Activated CD4-positive, alpha-beta T cell treated with anti-CD3 and anti-CD28 coated beads, Interleukin-2, amount 50 U/mL, for 16 hours (primary cell): Measurements from ENCODE around the gene SEC16B.
A peak's percentile ranks its signal among the peaks of the same experiment; 100 is the strongest.

Experiments
- DNase-seq: peaks from one replicate; pipeline ENCODE4 v3.0.0-alpha.2; 2020

The SEC16B gene

GRCh38 chr1:177978530-177978929 is 8.7 kb upstream of the SEC16B start:
- no peak for DNase-seq

- no peak for DNase-seq
These were observed 7.3 kb upstream of the SEC16B start for GRCh38 chr1:177977141-177977540.

DNA sequence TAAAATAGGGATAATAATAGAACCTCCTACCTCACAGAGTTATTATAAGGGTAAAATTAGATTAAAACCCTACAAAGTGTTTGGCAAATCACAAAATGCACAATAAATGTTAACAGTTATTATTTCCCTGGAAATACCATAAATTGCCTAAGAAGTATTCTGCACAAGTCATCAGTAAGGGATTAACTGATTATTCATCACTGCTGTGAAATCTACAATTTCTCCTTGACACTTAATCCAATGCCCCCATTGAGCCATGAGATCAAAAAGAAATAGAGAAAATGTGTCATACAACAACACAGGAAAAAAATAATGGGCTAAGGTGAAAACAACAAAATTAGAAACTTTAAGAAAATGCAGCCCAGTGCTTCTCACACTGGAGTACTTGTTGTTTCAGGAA is 6.7 kb upstream of the SEC16B start:
- no peak for DNase-seq

DNA sequence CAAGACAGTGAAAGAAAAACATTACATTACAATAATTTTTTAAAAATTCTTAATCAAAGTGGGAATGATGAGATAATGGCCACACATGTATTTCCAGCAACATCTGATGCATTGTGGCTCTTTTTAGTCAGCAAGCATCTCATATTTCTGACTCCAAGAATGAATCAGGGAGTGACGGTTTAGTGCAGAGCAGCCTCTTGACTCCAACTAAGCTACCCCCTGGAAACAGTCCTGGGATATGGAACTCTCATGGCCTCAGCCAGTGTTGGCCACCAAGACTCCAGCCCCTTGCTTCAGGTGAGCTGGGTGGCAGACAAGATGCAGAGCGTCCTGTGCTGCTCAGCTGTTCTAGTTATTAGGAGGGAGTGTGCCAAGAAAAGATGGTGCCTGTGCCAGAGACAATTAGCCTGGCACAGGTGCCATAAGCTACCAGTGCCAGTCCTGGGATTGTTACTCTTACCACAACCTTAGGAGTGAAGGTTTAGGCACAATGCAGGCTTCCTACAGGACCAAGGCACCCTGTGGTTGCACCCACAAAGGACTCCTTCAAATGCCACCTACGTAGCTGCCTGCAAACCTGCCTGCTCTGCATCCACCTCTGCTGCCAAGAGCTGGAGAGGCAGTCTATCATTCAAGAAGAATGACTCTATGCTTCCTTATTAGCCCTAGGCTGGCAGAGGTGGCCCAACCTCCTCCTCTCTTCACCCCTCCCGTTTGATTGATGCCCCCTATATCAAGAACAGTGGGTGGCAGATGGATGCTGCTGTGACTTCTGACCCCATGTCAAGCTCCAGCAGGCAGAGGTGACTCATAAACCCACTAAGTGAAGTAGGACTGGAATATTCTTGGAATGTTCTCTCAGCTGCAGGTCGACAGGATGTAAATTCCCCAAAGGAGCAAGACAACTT is 6.0 kb upstream of the SEC16B start:
- DNase-seq = no peak

DNA sequence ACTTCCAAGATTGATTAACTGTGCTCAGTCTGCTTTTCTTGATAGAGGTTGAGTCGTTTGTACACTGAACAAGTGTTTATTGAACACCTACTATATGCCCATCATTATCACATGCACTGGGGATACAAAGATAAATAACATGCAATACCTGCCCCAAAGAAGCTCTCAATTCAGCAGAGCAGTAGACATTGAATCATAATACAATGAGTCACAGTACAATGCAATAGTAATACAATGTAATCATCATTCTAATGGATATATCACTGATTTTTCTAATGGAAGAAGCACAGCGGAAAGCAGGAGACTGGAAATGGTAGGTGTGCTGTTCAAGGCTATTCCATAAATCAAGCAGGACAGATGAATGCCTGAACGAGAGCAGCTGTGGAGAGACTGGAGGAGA is 3.7 kb upstream of the SEC16B start:
- no peak for DNase-seq

DNA sequence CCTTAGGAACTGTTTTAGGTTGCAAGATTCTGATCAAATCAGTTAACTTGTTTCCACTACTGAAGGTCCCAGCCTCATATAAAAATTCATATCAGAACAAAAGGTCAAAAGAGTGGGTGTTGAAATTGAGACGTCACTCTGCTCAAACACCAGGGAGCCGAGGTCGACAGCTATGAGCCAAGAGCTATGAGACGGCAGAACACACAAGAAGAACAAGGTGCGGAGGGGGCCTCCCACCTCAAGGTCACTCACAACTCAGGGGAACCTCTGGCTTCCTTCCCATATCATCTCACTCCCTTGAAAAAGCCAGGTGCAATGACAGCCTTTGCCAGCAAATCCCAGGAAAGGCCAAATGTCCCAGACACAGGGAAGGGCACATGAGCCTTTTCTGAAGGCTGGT is 749 bp downstream of the SEC16B start:
- no peak for DNase-seq

DNA sequence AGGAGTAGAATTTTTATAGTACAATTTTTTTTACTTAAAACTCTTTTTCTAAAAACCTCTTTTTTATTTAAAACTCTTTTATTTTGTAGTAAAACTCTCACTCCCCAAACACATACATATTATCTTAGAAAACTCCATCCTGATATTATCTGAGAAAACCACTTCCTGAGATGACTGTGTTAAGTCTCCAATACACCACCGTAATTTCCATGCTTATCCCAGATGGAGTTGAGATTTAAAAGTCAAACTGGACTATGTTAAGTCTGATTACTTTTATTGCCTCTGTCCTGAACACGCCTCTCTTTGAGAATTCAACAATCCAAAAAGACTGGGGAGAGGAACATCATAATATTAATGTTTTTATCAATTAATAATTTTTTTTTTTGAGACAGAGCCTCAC is 3.7 kb downstream of the SEC16B start:
- DNase-seq = no peak

DNA sequence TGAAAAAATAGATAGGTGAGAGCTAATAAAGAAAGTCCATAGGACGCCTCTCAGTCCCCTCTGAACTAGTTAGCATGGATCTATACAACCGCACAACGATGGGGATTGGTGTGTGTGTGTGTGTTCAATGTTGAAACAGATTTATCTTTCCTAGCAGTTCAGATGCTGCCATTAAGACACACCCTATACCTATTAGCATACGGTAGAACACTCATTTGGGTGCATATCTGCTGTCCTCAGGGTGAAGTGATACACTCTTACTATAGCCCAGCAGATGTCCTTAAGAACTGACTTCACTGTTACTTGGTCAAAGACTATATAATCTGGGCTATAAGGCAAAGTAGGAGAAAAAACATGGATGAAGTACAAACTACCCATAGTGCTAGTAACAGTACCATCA is 4.6 kb downstream of the SEC16B start:
- DNase-seq = no peak

DNA sequence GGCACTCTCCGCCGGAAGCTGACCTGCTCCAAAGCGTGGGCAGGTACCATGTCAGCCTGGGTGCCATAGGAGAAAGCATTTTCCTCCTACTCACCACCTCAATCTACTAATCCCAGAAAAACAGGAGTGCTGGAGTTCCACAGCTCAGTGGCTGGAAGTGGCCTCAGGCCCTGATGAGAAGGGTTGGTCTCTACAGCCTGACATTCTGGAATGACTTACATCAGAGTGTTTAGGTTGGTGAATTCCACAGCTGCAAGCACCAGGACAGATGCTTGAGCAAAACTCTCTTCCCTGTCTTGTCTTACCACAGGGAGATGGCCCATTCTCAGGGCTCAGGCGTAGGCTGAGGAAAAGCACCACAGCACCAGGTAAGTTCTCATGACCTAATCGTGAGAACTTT is 5.5 kb downstream of the SEC16B start:
- no peak for DNase-seq

DNA sequence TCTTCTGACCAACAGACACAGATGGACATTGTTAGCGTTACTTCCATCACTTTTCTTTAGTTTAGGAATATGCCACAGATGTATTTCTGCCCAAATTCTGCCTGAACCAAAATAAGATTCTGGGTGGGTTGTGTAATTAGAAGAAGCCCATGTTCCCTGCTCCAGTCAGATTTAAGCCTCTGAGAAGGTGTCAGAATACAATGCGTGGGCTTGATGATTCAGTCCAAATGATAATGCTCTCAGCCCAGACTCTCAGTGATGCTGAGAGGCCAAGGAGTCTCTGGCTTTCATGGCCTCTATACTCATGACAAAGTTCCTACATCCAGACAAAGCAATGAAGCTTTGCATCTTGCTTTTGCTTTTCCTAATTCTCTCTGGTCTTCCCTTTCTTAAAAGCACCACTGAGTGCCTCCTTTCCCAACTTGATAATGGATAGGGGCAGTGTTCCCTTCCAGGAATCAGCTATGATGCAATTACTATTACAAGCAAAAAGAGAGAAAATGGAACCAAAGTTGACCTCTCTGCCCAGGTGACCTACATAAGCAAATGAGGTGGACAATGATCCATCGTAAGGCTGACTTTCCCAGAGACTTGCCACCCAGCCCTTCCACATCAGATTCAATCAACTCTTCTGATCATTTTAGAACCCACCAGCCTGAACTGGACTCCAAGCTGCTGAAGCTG is 8.8 kb downstream of the SEC16B start:
- DNase-seq = no peak

DNA sequence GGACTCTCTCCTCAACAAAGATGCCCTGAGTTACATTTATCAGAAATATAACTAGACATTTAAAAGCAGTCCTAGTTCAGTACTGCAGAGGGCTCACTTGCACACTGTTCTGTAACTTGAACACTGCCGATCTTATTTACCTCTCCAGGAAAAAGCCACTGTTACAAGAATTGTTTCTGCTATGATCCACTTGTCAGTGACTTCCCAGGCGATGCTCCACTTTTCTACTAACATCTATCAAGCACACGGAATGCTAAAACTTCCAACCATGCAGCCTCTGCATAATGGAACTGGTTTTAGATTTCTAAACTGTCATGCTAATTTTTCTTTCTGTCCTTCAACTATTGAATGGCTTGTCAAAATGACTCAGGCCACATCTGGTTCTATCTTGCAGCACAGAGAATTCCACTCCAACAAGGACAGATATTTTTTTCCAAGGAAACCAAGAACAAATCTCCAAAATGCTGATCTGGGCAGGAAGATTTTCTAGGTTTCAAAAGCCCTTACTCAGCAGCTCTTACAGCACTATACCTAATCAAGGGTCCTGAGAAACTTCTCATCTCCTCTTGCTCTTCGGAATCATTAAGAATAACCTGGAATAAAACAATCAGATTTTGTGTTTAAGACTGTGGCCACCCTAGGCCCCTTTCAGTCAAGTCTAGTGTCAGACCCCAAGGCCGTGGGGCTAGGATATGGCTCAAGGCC is 9.9 kb downstream of the SEC16B start:
- DNase-seq = no peak

DNA sequence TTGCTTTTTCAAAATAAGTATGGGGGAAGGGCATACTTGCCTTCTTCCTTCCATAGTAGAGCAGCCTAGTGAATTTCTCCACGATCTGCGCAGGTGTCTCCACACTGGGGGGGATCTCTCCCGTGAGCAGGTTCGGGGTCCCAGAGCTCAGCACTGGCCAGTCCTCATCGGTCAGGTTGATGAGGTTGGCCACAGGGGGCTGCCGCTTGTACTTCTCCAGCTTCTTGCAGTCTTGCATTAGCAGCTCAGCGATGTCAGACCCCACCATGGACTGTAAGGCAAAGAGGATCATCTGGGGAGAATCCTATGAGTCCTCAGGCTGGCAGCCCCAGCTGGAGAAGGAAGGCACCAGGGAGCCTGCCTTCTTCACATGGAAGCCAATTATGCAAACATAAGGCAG is 11.8 kb downstream of the SEC16B start:
- DNase-seq = no peak

DNA sequence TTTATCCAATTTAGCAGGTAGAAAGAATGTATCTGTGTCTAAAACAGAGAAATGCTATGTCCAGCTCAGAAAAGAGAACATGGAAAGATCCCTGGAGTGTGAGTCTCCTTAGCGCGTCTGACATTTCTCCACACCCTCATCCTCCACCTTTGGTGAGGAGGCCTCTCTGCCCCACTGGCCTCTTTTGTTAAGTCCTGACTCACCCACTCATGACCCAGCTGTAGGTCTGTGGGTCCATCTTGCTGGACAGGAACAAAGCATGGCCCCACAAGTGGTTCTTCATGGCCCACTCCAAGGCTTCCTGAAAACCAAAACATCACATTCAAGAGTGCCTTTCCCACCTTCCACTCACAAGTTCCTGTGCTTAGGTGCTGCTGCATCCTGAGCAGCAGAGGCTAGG is 15.8 kb downstream of the SEC16B start:
- DNase-seq = no peak

DNA sequence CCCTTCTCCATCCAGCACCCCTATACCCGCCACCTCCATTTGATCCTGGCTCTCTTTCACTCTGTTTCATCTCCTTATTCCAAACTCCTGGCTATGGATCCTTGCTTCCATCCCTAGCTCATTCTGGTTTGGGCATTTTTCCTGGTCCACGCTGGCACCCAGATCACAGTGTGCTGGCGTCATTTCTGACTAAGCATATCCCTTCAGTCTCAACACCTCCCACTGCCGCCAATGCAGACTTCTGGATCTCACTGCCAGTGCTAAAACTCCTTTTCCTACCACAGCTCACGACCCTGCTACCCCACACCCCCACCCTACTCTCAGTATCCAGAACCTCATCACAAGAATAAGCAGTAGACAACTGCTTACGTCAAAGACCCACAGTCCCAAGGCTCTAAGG is 16.3 kb downstream of the SEC16B start:
- DNase-seq = no peak

DNA sequence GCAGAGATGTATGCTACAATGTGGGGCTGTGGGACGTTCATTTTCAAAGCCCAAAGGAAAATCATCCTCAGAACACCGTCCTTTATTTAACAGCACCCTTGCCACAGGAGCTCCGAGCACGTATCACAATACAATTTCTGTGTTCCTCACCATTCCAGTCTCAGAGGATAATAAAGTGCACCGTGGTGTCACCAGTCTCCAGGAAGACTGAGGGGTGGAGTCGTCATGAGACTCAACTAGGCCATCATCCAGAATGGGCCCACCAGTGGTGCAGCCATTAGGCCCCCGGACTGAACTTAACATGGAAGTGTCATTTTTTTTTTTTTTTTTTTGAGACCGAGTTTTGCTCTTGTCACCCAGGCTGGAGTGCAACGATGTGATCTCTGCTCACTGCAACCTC is 17.2 kb downstream of the SEC16B start:
- DNase-seq = no peak

- no peak for DNase-seq
These were observed 17.6 kb downstream of the SEC16B start for GRCh38 chr1:177952249-177952648.

DNA sequence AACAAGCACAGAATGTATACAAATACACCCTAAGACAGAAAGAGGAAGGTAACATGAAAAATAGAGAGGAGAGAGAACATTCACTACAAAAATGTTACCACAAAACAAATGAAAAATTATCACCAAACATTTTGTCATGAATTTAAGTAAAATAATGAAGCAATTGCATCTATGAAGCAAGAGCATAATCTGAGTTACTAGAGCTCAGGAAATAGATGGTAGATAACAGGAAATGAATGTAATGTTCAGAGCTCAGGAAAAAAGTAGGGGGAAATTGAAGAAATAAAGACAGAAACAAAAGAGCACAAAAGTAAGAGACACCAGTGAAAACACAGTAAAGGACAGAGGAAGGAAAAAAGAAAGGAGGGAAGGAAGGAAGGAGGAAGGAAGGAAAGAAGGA is 19.4 kb downstream of the SEC16B start:
- DNase-seq = no peak

DNA sequence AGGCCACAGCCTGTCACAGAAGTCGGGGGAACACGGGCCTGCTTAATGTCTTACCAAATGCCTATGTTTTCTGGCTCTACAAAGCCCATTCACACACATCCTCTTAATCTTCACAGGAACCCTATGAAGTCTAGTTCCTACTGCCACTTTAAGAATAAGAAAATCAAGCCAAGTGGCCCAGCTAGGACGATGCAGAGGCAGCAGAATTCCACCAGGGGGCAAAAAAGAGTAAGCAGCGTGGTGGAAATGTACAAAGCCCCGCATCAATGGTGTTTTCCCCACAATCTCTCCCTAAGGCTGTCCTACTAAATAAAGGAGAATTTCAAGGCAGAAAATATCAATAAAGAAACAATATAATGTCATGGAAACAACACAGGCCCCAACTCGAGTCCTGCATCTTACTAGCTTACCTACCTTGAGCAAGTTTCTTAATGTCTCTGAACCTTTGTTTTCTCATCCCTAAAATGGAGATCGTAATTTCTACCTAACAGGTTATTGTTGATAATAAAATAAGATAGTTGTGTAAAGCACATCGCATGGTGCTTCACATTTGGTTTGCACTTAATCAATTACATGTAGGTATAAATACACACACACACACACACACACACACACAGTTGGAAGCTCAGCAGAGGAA is 21.4 kb downstream of the SEC16B start:
- DNase-seq = peak; percentile 45

GRCh38 chr1:177947623-177948022 is 22.2 kb downstream of the SEC16B start:
- DNase-seq = no peak

GRCh38 chr1:177945943-177946650 is 23.8 kb downstream of the SEC16B start:
- DNase-seq = peak; percentile 55

- DNase-seq = no peak
These were observed 25.6 kb downstream of the SEC16B start for GRCh38 chr1:177944016-177944949.

DNA sequence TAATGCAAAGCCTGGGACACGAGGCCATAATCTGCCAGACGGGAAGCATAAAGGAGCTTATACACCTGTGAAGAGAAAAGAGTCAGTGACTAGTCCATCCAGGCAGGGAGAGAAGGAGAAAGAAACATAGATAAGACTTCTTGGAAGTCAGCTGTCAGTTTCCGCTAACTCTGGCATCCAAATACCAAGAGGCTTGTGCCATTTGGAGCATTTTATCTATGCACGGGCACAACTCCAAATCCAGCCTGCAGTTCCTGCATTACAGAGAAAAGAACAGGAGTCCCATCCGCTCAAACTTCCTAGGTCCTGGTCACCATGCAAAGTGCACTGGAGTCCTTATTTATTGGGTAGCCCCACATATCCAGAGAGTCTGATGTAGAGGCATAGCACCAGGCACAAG is 27.9 kb downstream of the SEC16B start:
- no peak for DNase-seq
